Measurements from ENCODE around the gene RBMS2.

GRCh38 chr12:56572288-56572687, 50.7 kb downstream of the RBMS2 start:
- TF ChIP-seq EZH2 (IDR thresholded peaks at IDR 0.05) (no peak), POLR2AphosphoS5 (IDR thresholded peaks at IDR 0.05; ENCODE audit: borderline replicate concordance, low read depth, low read length) (no peak)
